IMR-90 (cell line): Measurements from ENCODE around the gene OPTC. TPM values are rescaled to one million over a fixed set of nuclear protein-coding genes. Genes with fewer than 3 reads are reported as not detected.
A peak's percentile ranks its signal among the peaks of the same experiment; 100 is the strongest.

Source experiments
- ATAC-seq: fragments of 200-7000 bp; cut with Tn5 transposase; 2 replicates; pipeline ENCODE4 v1.9.1; 2020; ENCODE audit warnings: low read depth, mild to moderate bottlenecking, moderate library complexity
- BruUV-seq: library from RNA; stranded (reverse); fragments of 400-500 nt; replicated peaks from 2 replicates; lab custom pipeline; 2021; lab: Mats Ljungman, UMichigan
- CTCF ChIA-PET: fragments of 300-600 bp; formaldehyde crosslinking; extraction: SDS; loops from one replicate; lab custom pipeline; 2021; ENCODE audit warnings: antibody characterized with exemption; lab: Yijun Ruan, JAX
- POLR2A ChIA-PET: fragments of 300-600 bp; sonication (Branson Sonifier 250); formaldehyde crosslinking; loops from one replicate; lab custom pipeline; 2022; ENCODE audit warnings: antibody characterized with exemption; ENCODE audit not compliant: unreplicated experiment; lab: Charles Lee
- DNase-seq: peaks from one replicate; pipeline ENCODE4 v3.0.0; 2013
- H2AFZ ChIP-seq: replicated peaks from 2 replicates; pipeline ENCODE3; 2013; ENCODE audit warnings: low read length, mild to moderate bottlenecking; ENCODE audit not compliant: poor library complexity
- H2AK5ac ChIP-seq: 2 replicates; pipeline ENCODE4 v1.6.1; 2013; ENCODE audit warnings: low read depth, low read length, inconsistent platforms
- H2AK9ac ChIP-seq: replicated peaks from 2 replicates; pipeline ENCODE3; 2013; ENCODE audit warnings: mild to moderate bottlenecking, low read depth, low read length, moderate library complexity; ENCODE audit not compliant: poor library complexity
- H2BK120ac ChIP-seq: 2 replicates; pipeline ENCODE4 v1.6.1; 2013; ENCODE audit warnings: low read depth, low read length, inconsistent platforms
- H2BK15ac ChIP-seq: 3 replicates; pipeline ENCODE4 v1.6.1; 2013; ENCODE audit warnings: low read depth, low read length, inconsistent platforms
- H2BK20ac ChIP-seq: 2 replicates; pipeline ENCODE4 v1.6.1; 2013; ENCODE audit warnings: low read depth, mild to moderate bottlenecking, inconsistent platforms, low read length, moderate library complexity
- H2BK5ac ChIP-seq: 2 replicates; pipeline ENCODE4 v1.6.1; 2013; ENCODE audit warnings: mild to moderate bottlenecking, low read depth, low read length, inconsistent platforms; ENCODE audit not compliant: poor library complexity, severe bottlenecking
- H3K14ac ChIP-seq: replicated peaks from 2 replicates; pipeline ENCODE4 v1.6.1; 2013; ENCODE audit warnings: low read depth, low read length, inconsistent platforms
- H3K18ac ChIP-seq: 2 replicates; pipeline ENCODE4 v1.6.1; 2013; ENCODE audit warnings: low read depth, low read length, control low read depth
- H3K23ac ChIP-seq: 2 replicates; pipeline ENCODE4 v1.6.1; 2013; ENCODE audit warnings: low read depth, low read length, inconsistent platforms
- H3K27ac ChIP-seq: 2 replicates; pipeline ENCODE4 v1.5.1; 2013; ENCODE audit warnings: mild to moderate bottlenecking, control low read depth, low read length; ENCODE audit not compliant: insufficient read depth
- H3K27me3 ChIP-seq: 2 replicates; pipeline ENCODE4 v1.6.1; 2013; ENCODE audit warnings: low read length; ENCODE audit not compliant: control insufficient read depth, insufficient read depth
- H3K36me3 ChIP-seq: 2 replicates; pipeline ENCODE4 v1.6.1; 2013; ENCODE audit warnings: low read length, mixed read lengths; ENCODE audit not compliant: control insufficient read depth, insufficient read depth
- H3K4ac ChIP-seq: 2 replicates; pipeline ENCODE4 v1.6.1; 2013; ENCODE audit warnings: low read depth, low read length, inconsistent platforms
- H3K4me1 ChIP-seq: 2 replicates; pipeline ENCODE4 v1.6.1; 2013; ENCODE audit warnings: low read length, mixed read lengths; ENCODE audit not compliant: control insufficient read depth, insufficient read depth
- H3K4me2 ChIP-seq: 2 replicates; pipeline ENCODE4 v1.6.1; 2013; ENCODE audit warnings: low read depth, mild to moderate bottlenecking, control low read depth, low read length, moderate library complexity
- H3K4me3 ChIP-seq: 2 replicates; pipeline ENCODE4 v1.5.1; 2013; ENCODE audit warnings: low read depth, mild to moderate bottlenecking, control low read depth, low read length, moderate library complexity; ENCODE audit not compliant: insufficient read depth
- H3K56ac ChIP-seq: 2 replicates; pipeline ENCODE4 v1.6.1; 2013; ENCODE audit warnings: low read length, inconsistent platforms; ENCODE audit not compliant: insufficient read depth; ENCODE audit errors: extremely low read depth
- H3K79me1 ChIP-seq, 2 experiments: 2 replicates each; pipeline ENCODE4 v1.6.1; 2013; ENCODE audit warnings: low read length in 2 of 2, inconsistent platforms in 1 of 2, low read depth in 1 of 2
- H3K9ac ChIP-seq: 2 replicates; pipeline ENCODE4 v1.6.1; 2013; ENCODE audit warnings: low read depth, low read length, control low read depth
- H3K9me1 ChIP-seq: 2 replicates; pipeline ENCODE4 v1.6.1; 2013; ENCODE audit warnings: low read length, inconsistent platforms; ENCODE audit not compliant: insufficient read depth
- H3K9me3 ChIP-seq: 2 replicates; pipeline ENCODE4 v1.6.1; 2013; ENCODE audit warnings: low read length; ENCODE audit not compliant: control insufficient read depth, insufficient read depth
- H4K20me1 ChIP-seq: 2 replicates; pipeline ENCODE4 v1.6.1; 2013; ENCODE audit warnings: low read length, inconsistent platforms; ENCODE audit not compliant: insufficient read depth
- H4K5ac ChIP-seq: 2 replicates; pipeline ENCODE4 v1.6.1; 2013; ENCODE audit warnings: mild to moderate bottlenecking, low read depth, low read length, control low read depth
- H4K8ac ChIP-seq, 2 experiments: 2 replicates each; pipeline ENCODE4 v1.6.1; 2013; ENCODE audit warnings: low read depth in 2 of 2, low read length in 2 of 2, control low read depth in 1 of 2, inconsistent platforms in 1 of 2
- H4K91ac ChIP-seq: 2 replicates; pipeline ENCODE4 v1.6.1; 2013; ENCODE audit warnings: low read depth, low read length, inconsistent platforms; ENCODE audit not compliant: insufficient read depth
- CEBPB ChIP-seq: IDR thresholded peaks from 2 replicates; pipeline ENCODE4 v1.6.1; 2012; ENCODE audit warnings: low read depth, low read length, improper control_type of control experiment
- RAD21 ChIP-seq: IDR thresholded peaks from 2 replicates; pipeline ENCODE4 v1.6.1; 2012; ENCODE audit warnings: low read length, improper control_type of control experiment
- RFX5 ChIP-seq: IDR thresholded peaks from 2 replicates; pipeline ENCODE4 v1.8.0; 2012; ENCODE audit warnings: low read depth, mild to moderate bottlenecking, low read length, moderate library complexity
- SMC3 ChIP-seq: fragments of 150-350 bp; IDR thresholded peaks from 2 replicates; pipeline ENCODE4 v1.6.1; 2016; ENCODE audit warnings: low read depth, mild to moderate bottlenecking, antibody characterized with exemption, low read length, moderate library complexity
- WGBS, 2 experiments: methylation state at CpG; one replicate each; pipeline versions ENCODE4 v1.1.5 to v1.1.7; 2013; ENCODE audit warnings: missing lambda C conversion rate in 2 of 2; ENCODE audit not compliant: insufficient read length in 1 of 2; ENCODE audit errors: extremely low coverage in 2 of 2; 5-methylcytosine and 5-hydroxymethylcytosine counted together
- dilution Hi-C: fragments of 300-500 bp; cut with HindIII; formaldehyde crosslinking; loops from one replicate; pipeline ENCODE4 v1.14.3; 2018; ENCODE audit warnings: low sequenced_read_pairs; ENCODE audit not compliant: unreplicated experiment
- in situ Hi-C: fragments of 300-500 bp; cut with MboI; formaldehyde crosslinking; loops from 3 replicates; pipeline ENCODE4 v1.14.3; 2019; ENCODE audit warnings: low sequenced_read_pairs, inconsistent platforms, mixed read lengths
- intact Hi-C: fragments of 100-400 bp; cut with micrococcal nuclease; formaldehyde crosslinking; loops from 2 replicates; pipeline ENCODE4 v1.10.0; 2022
- polyA plus RNA-seq, 3 experiments: library from polyadenylated mRNA; depleted of rRNA; stranded (reverse); fragments of >200 nt; gene quantifications; 2 replicates each; pipeline ENCODE4 v1.2.3, GENCODE V29; 2012; ENCODE audit warnings: low replicate concordance in 1 of 3
- total RNA-seq: library from RNA; depleted of rRNA; stranded (reverse); fragments of >200 nt; gene quantifications from 2 replicates; pipeline ENCODE4 v1.2.3, GENCODE V29; 2012

Gene OPTC
- total and polyA plus RNA-seq, 2 of the 4 experiments (the other 2 are of a cell fraction) = not detected

DNA sequence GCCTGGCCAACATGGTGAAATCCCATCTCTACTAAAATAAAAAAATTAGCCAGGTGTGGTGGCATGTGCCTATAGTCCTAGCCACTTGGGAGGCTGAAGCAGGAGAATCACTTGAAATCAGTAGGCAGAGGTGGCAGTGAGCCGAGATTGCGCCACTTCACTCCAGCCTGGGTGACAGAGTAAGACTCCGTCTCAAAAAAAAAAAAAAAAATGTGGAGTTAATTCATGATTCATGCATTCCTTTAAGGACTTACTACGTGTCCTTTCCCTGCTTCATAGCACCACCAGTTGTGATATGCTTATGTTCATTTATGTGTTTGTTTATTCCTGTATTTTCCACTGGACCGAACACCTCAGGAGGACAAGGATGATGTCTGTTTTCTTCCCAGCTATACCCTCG lies 31.1 kb upstream of the OPTC start:
- Histone ChIP-seq H3K27me3 (peaks cover 4% of the 10 kb centered on the region), H2BK120ac (peak overlapping the region; percentile 82; the same call in 1 of the 2 replicates), H3K4me1 (peaks cover 19% of the 10 kb centered on the region), H4K8ac (peak overlapping the region in 1 of 2 experiments; percentile 31; a peak in 1 of 4 replicates), H2AFZ (peak overlapping the region; percentile 81), H3K23ac (no peak overlapping the region), H3K56ac (no peak overlapping the region), H3K18ac (peak overlapping the region; percentile 1; the same call in 1 of the 2 replicates), H3K4me2 (no peak overlapping the region), H3K4me3 (no peak overlapping the region), H3K36me3 (no peaks in the 10 kb centered on the region), H3K27ac (peak overlapping the region; percentile 22; the same call in 1 of the 2 replicates), H2BK5ac (peak overlapping the region; percentile 35), H2AK9ac (peak overlapping the region; percentile 56), H4K91ac (0 out of 2 replicates have a peak overlapping the region, but pooled peaks have one; percentile 79), H3K14ac (peak overlapping the region; percentile 4; the same call in 1 of the 2 replicates), H4K20me1 (no peaks in the 10 kb centered on the region), H2BK15ac (peak overlapping the region; percentile 82; the same call in 2 of the 3 replicates), H4K5ac (peak overlapping the region; percentile 9), H3K9me3 (no peaks in the 10 kb centered on the region), H2AK5ac (peak overlapping the region; percentile 20), H3K79me1 (no peaks in the 10 kb centered on the region), H3K9ac (no peak overlapping the region), H3K9me1 (peaks cover 6% of the 10 kb centered on the region), H2BK20ac (peak overlapping the region; percentile 79; the same call in 1 of the 2 replicates), H3K4ac (peak overlapping the region; percentile 58)
- POLR2A ChIA-PET = no interaction called here
- TF ChIP-seq RFX5 = no peak
- no peak for TF ChIP-seq SMC3
- peak; percentile 95 for TF ChIP-seq CEBPB
- TF ChIP-seq RAD21 = no peak
- intact Hi-C loops (no loop called here), dilution Hi-C loops (no loop called here), in situ Hi-C loops (no loop called here)
- no CpG with 5 or more reads among the region's 6 CpGs for WGBS, 2 experiments
- ATAC-seq = peak; percentile 53
- no TSS peak for BruUV-seq
- CTCF ChIA-PET = no interaction called here
- DNase-seq = peak; percentile 79
